H1 (cell line): Measurements from ENCODE around the gene DSCAM. TPM values are rescaled to one million over a fixed set of nuclear protein-coding genes. Genes with fewer than 3 reads are reported as not detected.

Experiments
- CTCF ChIA-PET: fragments of 300-600 bp; sonication (Branson Sonifier 250); formaldehyde crosslinking; loops from one replicate; lab custom pipeline; 2021; ENCODE audit not compliant: partially characterized antibody; lab: Charles Lee
- POLR2A ChIA-PET: fragments of 300-600 bp; sonication (Branson Sonifier 250); formaldehyde crosslinking; loops from one replicate; lab custom pipeline; 2021; ENCODE audit warnings: inconsistent platforms; ENCODE audit not compliant: partially characterized antibody; lab: Charles Lee
- DNase-seq, 2 experiments: peaks; one replicate each; pipeline versions ENCODE4 v3.0.0 to v3.0.0-alpha.2; 2010 to 2022; ENCODE audit warnings: low spot score in 2 of 2, low read depth in 1 of 2, mixed read lengths in 1 of 2
- FAIRE-seq: peaks from 2 replicates; lab custom pipeline; 2011; peaks lifted over from hg19 to GRCh38; lab: Jason Lieb, UNC
- H2AFZ ChIP-seq: 2 replicates; pipeline ENCODE4 v1.8.1; 2012; ENCODE audit warnings: low read length, inconsistent platforms
- H2AK5ac ChIP-seq: 2 replicates; pipeline ENCODE4 v1.6.1; 2013; ENCODE audit warnings: low read depth, low read length
- H2BK120ac ChIP-seq: replicated peaks from 2 replicates; pipeline ENCODE3; 2013; ENCODE audit warnings: low read depth, low read length, inconsistent platforms
- H2BK12ac ChIP-seq: 2 replicates; pipeline ENCODE4 v1.6.1; 2013; ENCODE audit warnings: low read depth, low read length
- H2BK15ac ChIP-seq: 2 replicates; pipeline ENCODE4 v1.6.1; 2013; ENCODE audit warnings: low read length
- H2BK20ac ChIP-seq: 2 replicates; pipeline ENCODE4 v1.6.1; 2013; ENCODE audit warnings: low read length
- H2BK5ac ChIP-seq: 2 replicates; pipeline ENCODE4 v1.6.1; 2013; ENCODE audit warnings: low read depth, low read length
- H3K14ac ChIP-seq: 2 replicates; pipeline ENCODE4 v1.6.1; 2013; ENCODE audit warnings: inconsistent platforms; ENCODE audit not compliant: insufficient read length
- H3K18ac ChIP-seq: 2 replicates; pipeline ENCODE4 v1.6.1; 2013; ENCODE audit warnings: low read length; ENCODE audit errors: extremely low read depth
- H3K23ac ChIP-seq: 2 replicates; pipeline ENCODE4 v1.6.1; 2013; ENCODE audit warnings: inconsistent platforms; ENCODE audit not compliant: insufficient read length
- H3K23me2 ChIP-seq: 2 replicates; pipeline ENCODE4 v1.6.1; 2013; ENCODE audit warnings: low read depth, low read length
- H3K27ac ChIP-seq: 2 replicates; pipeline ENCODE4 v1.6.1; 2011; ENCODE audit warnings: low read depth, low read length, inconsistent platforms
- H3K27me3 ChIP-seq, 4 experiments: replicated peaks in 1 of 4; 1 replicate in 1 of 4; 2 replicates in 3 of 4; pipeline versions ENCODE4 v1.6.1 to v1.8.1; 2011 to 2013; ENCODE audit warnings: low read length in 3 of 4, mild to moderate bottlenecking in 3 of 4, inconsistent platforms in 2 of 4, mixed read lengths in 2 of 4, moderate library complexity in 1 of 4; ENCODE audit not compliant: control insufficient read depth in 3 of 4, insufficient read depth in 3 of 4; ENCODE audit errors: extremely low read depth in 1 of 4
- H3K36me3 ChIP-seq, 4 experiments: 2 replicates each; pipeline versions ENCODE4 v1.6.1 to v1.8.1; 2011 to 2013; ENCODE audit warnings: mild to moderate bottlenecking in 4 of 4, low read length in 3 of 4, moderate library complexity in 2 of 4, control low read depth in 1 of 4, inconsistent platforms in 1 of 4; ENCODE audit not compliant: insufficient read depth in 4 of 4, control insufficient read depth in 2 of 4
- H3K4ac ChIP-seq: replicated peaks from 2 replicates; pipeline ENCODE3; 2013; ENCODE audit warnings: low read length, low read depth, mixed read lengths, inconsistent platforms; ENCODE audit not compliant: insufficient read length
- H3K4me1 ChIP-seq, 4 experiments: replicated peaks in 1 of 4; 1 replicate in 1 of 4; 2 replicates in 3 of 4; pipeline versions ENCODE4 v1.6.1 to v1.8.1; 2011 to 2013; ENCODE audit warnings: low read length in 3 of 4, inconsistent platforms in 2 of 4, mixed read lengths in 1 of 4; ENCODE audit not compliant: insufficient read depth in 4 of 4, control insufficient read depth in 3 of 4
- H3K4me2 ChIP-seq, 2 experiments: 2 replicates each; pipeline versions ENCODE4 v1.6.1 to v1.8.1; 2011 to 2013; ENCODE audit warnings: low read depth in 2 of 2, low read length in 2 of 2, control low read depth in 1 of 2, inconsistent platforms in 1 of 2, mild to moderate bottlenecking in 1 of 2; ENCODE audit not compliant: insufficient read depth in 1 of 2
- H3K4me3 ChIP-seq, 4 experiments: fragments of 200-600, 300-600 bp in 1 of 4; sonication (generic), shearing (Covaris generic), sonication (Bioruptor Twin) in 1 of 4; 2 replicates each; pipeline versions ENCODE4 v1.5.1 to v1.8.1; 2011 to 2016; ENCODE audit warnings: low read length in 4 of 4, low read depth in 3 of 4, control low read depth in 2 of 4, inconsistent platforms in 2 of 4, mild to moderate bottlenecking in 2 of 4, mixed read lengths in 1 of 4, moderate library complexity in 1 of 4; ENCODE audit not compliant: insufficient read depth in 2 of 4; ENCODE audit errors: extremely low read depth in 1 of 4
- H3K56ac ChIP-seq: replicated peaks from 2 replicates; pipeline ENCODE3; 2013; ENCODE audit warnings: low read depth, mild to moderate bottlenecking, mixed read lengths, low read length, inconsistent platforms; ENCODE audit not compliant: insufficient read length
- H3K79me1 ChIP-seq: 2 replicates; pipeline ENCODE4 v1.6.1; 2013; ENCODE audit warnings: low read depth, low read length, control low read depth
- H3K79me2 ChIP-seq, 2 experiments: 2 replicates each; pipeline versions ENCODE4 v1.6.1 to v1.8.1; 2012 to 2013; ENCODE audit warnings: low read length in 2 of 2, mild to moderate bottlenecking in 2 of 2, inconsistent platforms in 1 of 2; ENCODE audit not compliant: insufficient read depth in 2 of 2, control insufficient read depth in 1 of 2
- H3K9ac ChIP-seq, 4 experiments: replicated peaks in 1 of 4; 1 replicate in 1 of 4; 2 replicates in 3 of 4; pipeline versions ENCODE4 v1.6.1 to v1.8.1; 2011 to 2013; ENCODE audit warnings: low read depth in 3 of 4, low read length in 3 of 4, control low read depth in 2 of 4, mild to moderate bottlenecking in 2 of 4, moderate library complexity in 2 of 4, inconsistent platforms in 1 of 4; ENCODE audit errors: extremely low read depth in 1 of 4
- H3K9me3 ChIP-seq, 2 experiments: 2 replicates each; pipeline versions ENCODE4 v1.6.1 to v1.8.1; 2012 to 2013; ENCODE audit warnings: mild to moderate bottlenecking in 2 of 2, moderate library complexity in 2 of 2, control low read depth in 1 of 2, inconsistent platforms in 1 of 2, low read depth in 1 of 2, low read length in 1 of 2, mixed read lengths in 1 of 2; ENCODE audit not compliant: insufficient read depth in 2 of 2
- H4K20me1 ChIP-seq, 2 experiments: replicated peaks in 1 of 2; 2 replicates each; pipeline versions ENCODE3 to v1.8.1; 2011 to 2013; ENCODE audit warnings: inconsistent platforms in 2 of 2, low read length in 2 of 2, mild to moderate bottlenecking in 1 of 2; ENCODE audit not compliant: insufficient read depth in 2 of 2, control insufficient read depth in 1 of 2
- H4K5ac ChIP-seq: 2 replicates; pipeline ENCODE4 v1.6.1; 2013; ENCODE audit warnings: low read length, low read depth, mixed read lengths, inconsistent platforms; ENCODE audit not compliant: insufficient read length
- H4K8ac ChIP-seq: 2 replicates; pipeline ENCODE4 v1.8.0; 2013; ENCODE audit warnings: mild to moderate bottlenecking, moderate library complexity, low read length, inconsistent platforms; ENCODE audit not compliant: insufficient read depth; ENCODE audit errors: extremely low read depth
- H4K91ac ChIP-seq: replicated peaks from 2 replicates; pipeline ENCODE3; 2013; ENCODE audit warnings: low read length, mixed read lengths, inconsistent platforms; ENCODE audit not compliant: insufficient read length
- BCL11A ChIP-seq, 2 experiments: IDR thresholded peaks; one replicate each; pipeline ENCODE4 v1.6.1; 2011; ENCODE audit warnings: low read depth in 2 of 2, low read length in 2 of 2, mild to moderate bottlenecking in 2 of 2
- EZH2 ChIP-seq: fragments of 200-600 bp; sonication (generic); IDR thresholded peaks from 2 replicates; pipeline ENCODE4 v1.7.1; 2012; ENCODE audit warnings: low read depth, mild to moderate bottlenecking, moderate library complexity, low read length, inconsistent platforms; ENCODE audit not compliant: severe bottlenecking
- FOSL1 ChIP-seq: IDR thresholded peaks from 2 replicates; pipeline ENCODE4 v1.6.1; 2011; ENCODE audit warnings: mild to moderate bottlenecking, low read depth, low read length, moderate library complexity; ENCODE audit not compliant: insufficient read depth
- POLR2AphosphoS5 ChIP-seq: IDR thresholded peaks from 2 replicates; pipeline ENCODE4 v1.6.1; 2011; ENCODE audit warnings: low read depth, low read length
- RFX5 ChIP-seq: IDR thresholded peaks from 2 replicates; pipeline ENCODE4 v1.6.1; 2011; ENCODE audit warnings: low read depth, low read length, improper control_type of control experiment, borderline replicate concordance
- SIX5 ChIP-seq: IDR thresholded peaks from 2 replicates; pipeline ENCODE4 v1.6.1; 2011; ENCODE audit warnings: mild to moderate bottlenecking, low read depth, low read length
- SP4 ChIP-seq: IDR thresholded peaks from 2 replicates; pipeline ENCODE4 v1.6.1; 2012; ENCODE audit warnings: low read length, inconsistent platforms
- WGBS, 2 experiments: shearing (Covaris generic) in 1 of 2; methylation state at CpG; one replicate each; pipeline versions ENCODE4 v1.1.6 to v1.1.7; 2013 to 2015; ENCODE audit warnings: low lambda C conversion rate in 2 of 2, mixed read lengths in 2 of 2, inconsistent platforms in 1 of 2, low coverage in 1 of 2, missing lambda C conversion rate in 1 of 2; ENCODE audit not compliant: insufficient replicate concordance in 2 of 2, insufficient coverage in 1 of 2, insufficient read length in 1 of 2; ENCODE audit errors: extremely low coverage in 1 of 2, missing lambda C conversion rate in 1 of 2; 5-methylcytosine and 5-hydroxymethylcytosine counted together
- polyA plus RNA-seq, 7 experiments: library from polyadenylated mRNA; depleted of rRNA in 3 of 7; stranded (reverse) in 5 of 7; unstranded in 2 of 7; fragments of >200 nt in 5 of 7; fragments of 200-250 nt in 2 of 7; gene quantifications; 1 replicate in 5 of 7; 2 replicates in 1 of 7; 4 replicates in 1 of 7; pipeline versions ENCODE4 v1.2.1 to v1.2.3, GENCODE V29; 2011 to 2013; ENCODE audit warnings: missing spikeins in 2 of 7, mixed read lengths in 2 of 7
- total RNA-seq: library from RNA; stranded (reverse); fragmentation: NEBNext Ultra II Directional; extraction: Animal tissue kit (Norgen Biotek cat#: 25700); gene quantifications from 2 replicates; pipeline ENCODE4 v1.2.1, GENCODE V29; 2021
- TF ChIP-seq, protein P1 (sequence below): IDR thresholded peaks from 2 replicates; pipeline ENCODE4 v1.6.1; 2012; ENCODE audit warnings: inconsistent platforms
- TF ChIP-seq, protein P2 (sequence below): IDR thresholded peaks from 2 replicates; pipeline ENCODE4 v1.6.1; 2012; ENCODE audit warnings: low read length, inconsistent platforms
- TF ChIP-seq, protein P3 (sequence below): IDR thresholded peaks from 2 replicates; pipeline ENCODE4 v1.6.1; 2011; ENCODE audit warnings: low read length, improper control_type of control experiment

The DSCAM gene
- total and polyA plus RNA-seq, 2 of the 8 experiments (the other 6 are each of a cell fraction or from before 2014, with no cell fraction given): 0.02 to 0.15 TPM

DNA sequence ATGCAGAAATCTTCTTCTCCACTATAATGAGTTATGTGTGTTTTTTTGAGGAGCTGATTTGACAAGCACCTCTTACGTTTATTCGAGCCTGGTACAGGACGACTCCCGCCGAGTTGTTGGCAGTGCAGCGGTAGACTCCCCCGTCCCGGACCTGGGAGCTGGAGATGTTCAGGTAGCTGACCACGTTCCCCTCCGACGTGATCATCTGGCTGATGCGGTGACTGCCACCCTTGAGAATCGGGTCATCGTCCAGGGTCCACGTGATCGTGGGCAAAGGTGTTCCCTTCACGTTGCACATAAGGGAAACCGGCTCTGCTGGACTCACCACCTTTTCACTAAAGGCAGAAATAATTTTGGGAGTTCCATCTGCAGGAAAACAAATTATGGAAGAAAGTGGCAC lies 507.9 kb downstream of the DSCAM start:
- no peak overlapping the region for H2AK5ac ChIP-seq
- POLR2A ChIA-PET: no interaction called here
- FAIRE-seq: no peak
- H2BK12ac ChIP-seq: no peak overlapping the region
- no peak overlapping the region for H3K23ac ChIP-seq
- H2BK120ac ChIP-seq: no peak overlapping the region
- DNase-seq: no peak
- H3K27ac ChIP-seq: no peak overlapping the region
- CTCF ChIA-PET: interaction anchor here (1.1 kb wide), 1 partner anchor 18 kb away, joined by 3 read pairs; no protein-coding TSS in a partner anchor
- no peaks in the 10 kb centered on the region; the same call in 1 of the 2 replicates for H3K79me1 ChIP-seq
- no peak overlapping the region for H3K4me3 ChIP-seq
- no peak overlapping the region for H3K56ac ChIP-seq
- no peaks in the 10 kb centered on the region for H3K23me2 ChIP-seq
- H2AFZ ChIP-seq: no peak overlapping the region
- 95% methylated on average over 18 of the region's 18 CpGs; no CpG with 5 or more reads in 1 of the 2 experiments for WGBS, 2 experiments
- no peak overlapping the region for H3K14ac ChIP-seq
- H4K91ac ChIP-seq: no peak overlapping the region
- no peak overlapping the region for H2BK20ac ChIP-seq
- H3K36me3 ChIP-seq: no peaks in the 10 kb centered on the region
- no peaks in the 10 kb centered on the region for H4K20me1 ChIP-seq
- no peak overlapping the region for H3K9ac ChIP-seq
- no peak overlapping the region for H2BK15ac ChIP-seq
- no peak overlapping the region for H3K18ac ChIP-seq
- H3K9me3 ChIP-seq: no peaks in the 10 kb centered on the region
- no peak overlapping the region for H3K4me2 ChIP-seq
- no peak overlapping the region for H3K4ac ChIP-seq
- no peak overlapping the region for H4K8ac ChIP-seq
- peaks cover 5 to 19% (median 11%) of the 10 kb centered on the region in 4 experiments; a peak in 5 of 7 replicates for H3K27me3 ChIP-seq
- H4K5ac ChIP-seq: no peak overlapping the region
- no peaks in the 10 kb centered on the region for H3K79me2 ChIP-seq
- no peak overlapping the region for H2BK5ac ChIP-seq
- H3K4me1 ChIP-seq: peaks cover 0 to 3% (median 2%) of the 10 kb centered on the region in 4 experiments; a peak in 3 of 7 replicates
- TF ChIP-seq, protein P1, sequence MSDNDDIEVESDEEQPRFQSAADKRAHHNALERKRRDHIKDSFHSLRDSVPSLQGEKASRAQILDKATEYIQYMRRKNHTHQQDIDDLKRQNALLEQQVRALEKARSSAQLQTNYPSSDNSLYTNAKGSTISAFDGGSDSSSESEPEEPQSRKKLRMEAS: no peak
- TF ChIP-seq EZH2 (no peak), POLR2AphosphoS5 (no peak), RFX5 (no peak), SP4 (no peak), BCL11A (IDR thresholded peaks at IDR 0.05; ENCODE audit: low read depth in 2 of 2, low read length in 2 of 2) (no peak), FOSL1 (no peak), SIX5 (no peak)
- TF ChIP-seq, protein P2, sequence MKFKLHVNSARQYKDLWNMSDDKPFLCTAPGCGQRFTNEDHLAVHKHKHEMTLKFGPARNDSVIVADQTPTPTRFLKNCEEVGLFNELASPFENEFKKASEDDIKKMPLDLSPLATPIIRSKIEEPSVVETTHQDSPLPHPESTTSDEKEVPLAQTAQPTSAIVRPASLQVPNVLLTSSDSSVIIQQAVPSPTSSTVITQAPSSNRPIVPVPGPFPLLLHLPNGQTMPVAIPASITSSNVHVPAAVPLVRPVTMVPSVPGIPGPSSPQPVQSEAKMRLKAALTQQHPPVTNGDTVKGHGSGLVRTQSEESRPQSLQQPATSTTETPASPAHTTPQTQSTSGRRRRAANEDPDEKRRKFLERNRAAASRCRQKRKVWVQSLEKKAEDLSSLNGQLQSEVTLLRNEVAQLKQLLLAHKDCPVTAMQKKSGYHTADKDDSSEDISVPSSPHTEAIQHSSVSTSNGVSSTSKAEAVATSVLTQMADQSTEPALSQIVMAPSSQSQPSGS: no peak
- TF ChIP-seq, protein P3, sequence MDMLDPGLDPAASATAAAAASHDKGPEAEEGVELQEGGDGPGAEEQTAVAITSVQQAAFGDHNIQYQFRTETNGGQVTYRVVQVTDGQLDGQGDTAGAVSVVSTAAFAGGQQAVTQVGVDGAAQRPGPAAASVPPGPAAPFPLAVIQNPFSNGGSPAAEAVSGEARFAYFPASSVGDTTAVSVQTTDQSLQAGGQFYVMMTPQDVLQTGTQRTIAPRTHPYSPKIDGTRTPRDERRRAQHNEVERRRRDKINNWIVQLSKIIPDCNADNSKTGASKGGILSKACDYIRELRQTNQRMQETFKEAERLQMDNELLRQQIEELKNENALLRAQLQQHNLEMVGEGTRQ: no peak
